ENCODE measurements around the gene SV2C.
A peak's percentile ranks its signal among the peaks of the same experiment; 100 is the strongest.

The SV2C gene

GRCh38 chr5:76194340-76194739 is 111.2 kb downstream of the SV2C start:
- H3K27me3 Mint-ChIP-seq (ENCODE audit: low read depth): no peaks in the 10 kb centered on the region
- no peak overlapping the region for H3K27ac Mint-ChIP-seq
- H3K4me3 Mint-ChIP-seq: no peak overlapping the region
- no peaks in the 10 kb centered on the region for H3K36me3 Mint-ChIP-seq (ENCODE audit: low read depth)
- H3K9me3 Mint-ChIP-seq: no peaks in the 10 kb centered on the region
- TF ChIP-seq, protein P1, sequence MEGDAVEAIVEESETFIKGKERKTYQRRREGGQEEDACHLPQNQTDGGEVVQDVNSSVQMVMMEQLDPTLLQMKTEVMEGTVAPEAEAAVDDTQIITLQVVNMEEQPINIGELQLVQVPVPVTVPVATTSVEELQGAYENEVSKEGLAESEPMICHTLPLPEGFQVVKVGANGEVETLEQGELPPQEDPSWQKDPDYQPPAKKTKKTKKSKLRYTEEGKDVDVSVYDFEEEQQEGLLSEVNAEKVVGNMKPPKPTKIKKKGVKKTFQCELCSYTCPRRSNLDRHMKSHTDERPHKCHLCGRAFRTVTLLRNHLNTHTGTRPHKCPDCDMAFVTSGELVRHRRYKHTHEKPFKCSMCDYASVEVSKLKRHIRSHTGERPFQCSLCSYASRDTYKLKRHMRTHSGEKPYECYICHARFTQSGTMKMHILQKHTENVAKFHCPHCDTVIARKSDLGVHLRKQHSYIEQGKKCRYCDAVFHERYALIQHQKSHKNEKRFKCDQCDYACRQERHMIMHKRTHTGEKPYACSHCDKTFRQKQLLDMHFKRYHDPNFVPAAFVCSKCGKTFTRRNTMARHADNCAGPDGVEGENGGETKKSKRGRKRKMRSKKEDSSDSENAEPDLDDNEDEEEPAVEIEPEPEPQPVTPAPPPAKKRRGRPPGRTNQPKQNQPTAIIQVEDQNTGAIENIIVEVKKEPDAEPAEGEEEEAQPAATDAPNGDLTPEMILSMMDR (IDR thresholded peaks at IDR 0.05; ENCODE audit: unreplicated experiment in 3 of 3): no peak
- peaks cover 10% of the 10 kb centered on the region for H3K4me1 Mint-ChIP-seq

- Mint-ChIP-seq H3K4me1 (peaks cover 13% of the 10 kb centered on the region), H3K4me3 (no peak overlapping the region), H3K27ac (no peak overlapping the region), H3K27me3 (ENCODE audit: low read depth) (no peaks in the 10 kb centered on the region), H3K36me3 (ENCODE audit: low read depth) (no peaks in the 10 kb centered on the region), H3K9me3 (no peaks in the 10 kb centered on the region)
- TF ChIP-seq, protein P1 (IDR thresholded peaks at IDR 0.05; ENCODE audit: unreplicated experiment in 3 of 3): no peak
Measured at GRCh38 chr5:76196457-76196856, 113.3 kb downstream of the SV2C start.

GRCh38 chr5:76196886-76197489 is 113.8 kb downstream of the SV2C start:
- H3K27me3 Mint-ChIP-seq (ENCODE audit: low read depth): no peaks in the 10 kb centered on the region
- H3K9me3 Mint-ChIP-seq: no peaks in the 10 kb centered on the region
- peaks cover 13% of the 10 kb centered on the region for H3K4me1 Mint-ChIP-seq
- peak overlapping the region in 1 of 3 experiments; percentile 34 for H3K27ac Mint-ChIP-seq
- H3K4me3 Mint-ChIP-seq: no peak overlapping the region
- TF ChIP-seq, protein P1 (IDR thresholded peaks at IDR 0.05; ENCODE audit: unreplicated experiment in 3 of 3): no peak
- H3K36me3 Mint-ChIP-seq (ENCODE audit: low read depth): no peaks in the 10 kb centered on the region

DNA sequence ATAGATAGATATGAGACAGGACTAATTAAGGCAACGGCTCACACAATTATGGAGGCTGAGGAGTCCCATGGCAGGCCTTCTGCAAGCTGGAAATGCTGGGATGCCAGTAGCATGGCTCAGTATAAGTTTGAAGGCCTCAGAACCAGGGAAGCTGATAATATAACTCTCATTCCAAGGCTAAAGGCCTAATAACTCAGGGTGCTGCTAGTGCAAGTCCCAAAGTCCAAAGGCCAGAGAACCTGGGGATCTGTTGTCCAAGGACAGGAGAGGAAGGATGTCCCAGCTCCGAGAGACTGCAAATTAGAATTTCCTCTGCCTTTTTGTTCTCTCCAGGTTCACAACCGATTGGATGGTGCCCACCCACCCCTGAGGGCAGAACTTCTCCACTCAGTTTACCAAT is 114.5 kb downstream of the SV2C start:
- Mint-ChIP-seq H3K36me3 (ENCODE audit: low read depth) (no peaks in the 10 kb centered on the region), H3K9me3 (no peaks in the 10 kb centered on the region), H3K27ac (peak overlapping the region in 1 of 3 experiments; percentile 34), H3K4me1 (peaks cover 13% of the 10 kb centered on the region), H3K4me3 (no peak overlapping the region), H3K27me3 (ENCODE audit: low read depth) (no peaks in the 10 kb centered on the region)
- TF ChIP-seq, protein P1 (IDR thresholded peaks at IDR 0.05; ENCODE audit: unreplicated experiment in 3 of 3): no peak

GRCh38 chr5:76199336-76200318 is 116.4 kb downstream of the SV2C start:
- Mint-ChIP-seq H3K27ac (peak overlapping the region; percentile 21 to 87 (median 75)), H3K4me1 (peaks cover 13% of the 10 kb centered on the region), H3K27me3 (ENCODE audit: low read depth) (no peaks in the 10 kb centered on the region), H3K9me3 (no peaks in the 10 kb centered on the region), H3K36me3 (ENCODE audit: low read depth) (no peaks in the 10 kb centered on the region), H3K4me3 (no peak overlapping the region)
- TF ChIP-seq, protein P1 (IDR thresholded peaks at IDR 0.05; ENCODE audit: unreplicated experiment in 3 of 3): no peak

Measured in nephron (organoid).